BJ (cell line): ENCODE results near the gene CHCT1. TPM values are rescaled to one million over a fixed set of nuclear protein-coding genes. Genes with fewer than 3 reads are reported as not detected.
"Not testable (repeated sequence)": the region's sequence is repeated elsewhere in the genome, so short reads cannot be mapped to it uniquely, and the experiment has no call there.

Source experiments
- CTCF ChIA-PET: fragments of 350-600 bp; formaldehyde crosslinking; extraction: SDS; loops from one replicate; lab custom pipeline; 2021; ENCODE audit warnings: antibody characterized with exemption, inconsistent platforms; lab: Yijun Ruan, JAX
- POLR2A ChIA-PET: fragments of 300-600 bp; sonication (Branson Sonifier 250); formaldehyde crosslinking; extraction: SDS; loops from one replicate; lab custom pipeline; 2021; ENCODE audit warnings: antibody characterized with exemption; lab: Charles Lee
- DNase-seq: peaks from one replicate; pipeline ENCODE4 v3.0.0-alpha.2; 2011; ENCODE audit warnings: low read depth
- H3K27me3 ChIP-seq: 2 replicates; pipeline ENCODE4 v1.6.0; 2011; ENCODE audit warnings: low read length; ENCODE audit not compliant: control insufficient read depth, insufficient read depth
- H3K36me3 ChIP-seq: 2 replicates; pipeline ENCODE4 v1.5.1; 2011; ENCODE audit warnings: low read length; ENCODE audit not compliant: control insufficient read depth, insufficient read depth
- H3K4me3 ChIP-seq: 2 replicates; pipeline ENCODE4 v1.5.1; 2011; ENCODE audit warnings: low read depth, mild to moderate bottlenecking, control low read depth, low read length
- CTCF ChIP-seq: IDR thresholded peaks from 2 replicates; pipeline ENCODE4 v1.5.1; 2011; ENCODE audit warnings: low read depth, mild to moderate bottlenecking, control low read depth, inconsistent platforms, low read length, moderate library complexity; ENCODE audit not compliant: insufficient read depth
- polyA plus RNA-seq: library from polyadenylated mRNA; depleted of rRNA; stranded (reverse); fragments of >200 nt; gene quantifications from 2 replicates; pipeline ENCODE4 v1.2.3, GENCODE V29; 2011

The CHCT1 gene
- polyA plus RNA-seq, 1 experiment = not detected

- no peaks in the 10 kb centered on the region for H3K27me3 ChIP-seq
- no peak for TF ChIP-seq CTCF
- CTCF ChIA-PET = interaction anchor here (1.2 kb wide), 1 partner anchor 23 kb away, joined by 3 read pairs; the partner anchor contains the start of gene USP32
- no peaks in the 10 kb centered on the region for H3K36me3 ChIP-seq
- POLR2A ChIA-PET = no interaction called here
- no peak overlapping the region for H3K4me3 ChIP-seq
- DNase-seq = no peak
These were observed 7.1 kb upstream of the CHCT1 start for GRCh38 chr17:60415146-60415545.

GRCh38 chr17:60416368-60416925 lies 5.8 kb upstream of the CHCT1 start:
- DNase-seq = no peak
- H3K27me3 ChIP-seq = no peaks in the 10 kb centered on the region
- ChIA-PET POLR2A (no interaction called here), CTCF (no interaction called here)
- no peaks in the 10 kb centered on the region for H3K36me3 ChIP-seq
- no peak overlapping the region for H3K4me3 ChIP-seq
- no peak for TF ChIP-seq CTCF

- H3K36me3 ChIP-seq, POLR2A ChIA-PET, CTCF ChIA-PET, H3K27me3 ChIP-seq, H3K4me3 ChIP-seq, DNase-seq: not testable (repeated sequence)
These were observed 3.3 kb upstream of the CHCT1 start for GRCh38 chr17:60419003-60419402.

- DNase-seq, H3K36me3 ChIP-seq, H3K27me3 ChIP-seq, POLR2A ChIA-PET, H3K4me3 ChIP-seq: not testable (repeated sequence)
- CTCF ChIA-PET = interaction anchor here (1.6 to 1.8 kb wide), 2 partner anchors 219 to 277 kb away, joined by 6 to 11 read pairs; no protein-coding TSS in a partner anchor
These were observed 2.4 kb upstream of the CHCT1 start for GRCh38 chr17:60419875-60420274.

- H3K27me3 ChIP-seq = no peaks in the 10 kb centered on the region
- peak overlapping the region; percentile 40 for H3K4me3 ChIP-seq
- H3K36me3 ChIP-seq = no peaks in the 10 kb centered on the region
- ChIA-PET POLR2A (no interaction called here), CTCF (interaction anchor here (0.6 to 1.8 kb wide), 22 partner anchors 8 to 279 kb away, joined by 3 to 11 read pairs (median 5); no protein-coding TSS in a partner anchor)
- TF ChIP-seq CTCF = peak; percentile 97
- DNase-seq = no peak
These were observed 772 bp upstream of the CHCT1 start for GRCh38 chr17:60421273-60422161.

- CTCF ChIA-PET = interaction anchor here (1.4 kb wide), 1 partner anchor 27 kb away, joined by 4 read pairs; no protein-coding TSS in a partner anchor
These were observed 1.6 kb downstream of the CHCT1 start for GRCh38 chr17:60423865-60424264.

More at GRCh38 chr17:60423865-60424264, 1.6 kb downstream of the CHCT1 start:
- DNase-seq = no peak
- no peak overlapping the region for H3K4me3 ChIP-seq
- TF ChIP-seq CTCF = no peak
- no peaks in the 10 kb centered on the region for H3K36me3 ChIP-seq
- H3K27me3 ChIP-seq = no peaks in the 10 kb centered on the region
- POLR2A ChIA-PET = interaction anchor here (0.6 kb wide), 1 partner anchor 19 kb away, joined by 4 read pairs; no protein-coding TSS in a partner anchor
